Right lobe of liver (tissue), 6 donors: ENCODE measurements around the gene POLR2B. TPM values are rescaled to one million over a fixed set of nuclear protein-coding genes. Genes with fewer than 3 reads are reported as not detected.

ENCODE experiments used
- ATAC-seq, 4 donors: fragments of 200-7000 bp; cut with Tn5 transposase; one replicate each; pipeline ENCODE4 v1.9.1; 2020; ENCODE audit warnings: mild to moderate bottlenecking in 4 of 4, moderate library complexity in 4 of 4
- DNase-seq, 3 donors: peaks; one replicate each; pipeline ENCODE4 v3.0.0-alpha.2; 2020
- H3K27ac ChIP-seq, 3 donors: fragments of 200-600 bp; one replicate each; pipeline ENCODE4 v1.8.0; 2022
- H3K27me3 ChIP-seq, 2 donors: fragments of 200-600 bp; one replicate each; pipeline ENCODE4 v1.8.0; 2022
- H3K36me3 ChIP-seq, 4 donors: fragments of 200-600 bp; sonication (generic) in 1 of 4; one replicate each; pipeline versions ENCODE4 v1.5.1 to v1.8.0; 2017 to 2022; ENCODE audit warnings: control low read depth in 1 of 4
- H3K4me1 ChIP-seq, 4 donors: fragments of 200-600 bp; sonication (generic) in 1 of 4; one replicate each; pipeline versions ENCODE4 v1.5.1 to v1.8.0; 2017 to 2022; ENCODE audit warnings: control low read depth in 1 of 4
- H3K4me3 ChIP-seq, 3 donors: fragments of 200-600 bp; one replicate each; pipeline ENCODE4 v1.8.0; 2022
- H3K9me3 ChIP-seq, 4 donors: fragments of 200-600 bp; sonication (generic) in 1 of 4; one replicate each; pipeline versions ENCODE4 v1.5.1 to v1.8.0; 2017 to 2022; ENCODE audit warnings: control low read depth in 1 of 4
- POLR2A ChIP-seq: fragments of 450-650 bp; IDR thresholded peaks from one replicate; pipeline ENCODE4 v1.6.1; 2017; ENCODE audit warnings: antibody characterized with exemption, mild to moderate bottlenecking
- WGBS: methylation state at CpG from one replicate; pipeline ENCODE4 v1.1.6; 2018; ENCODE audit warnings: low coverage, low lambda C conversion rate; ENCODE audit not compliant: insufficient coverage; ENCODE audit errors: missing lambda C conversion rate; 5-methylcytosine and 5-hydroxymethylcytosine counted together
- intact Hi-C, 2 donors: fragments of 100-400 bp; cut with DNase I; formaldehyde crosslinking; loops; one replicate each; pipeline versions ENCODE4 v1.11.2 to v1.14.1; 2022
- total RNA-seq, 6 experiments: library from RNA; depleted of rRNA in 2 of 6; stranded (reverse); fragments of >200 nt in 2 of 6; fragmentation: NEBNext Ultra II Directional in 3 of 6; extraction: Animal tissue kit (Norgen Biotek cat#: 25700) in 3 of 6; gene quantifications; one replicate each; pipeline versions ENCODE4 v1.1.0 to v1.2.4, GENCODE V29; 2016 to 2023
- TF ChIP-seq, protein P1 (sequence below), 4 donors: fragments of 200-600 bp in 3 of 4; fragments of 450-650 bp in 1 of 4; IDR thresholded peaks; one replicate each; pipeline versions ENCODE4 v1.5.1 to v1.8.0; 2016 to 2022; ENCODE audit warnings: antibody characterized with exemption in 4 of 4, mild to moderate bottlenecking in 2 of 4
- donor health status: DM: no; HTN: yes; CAD: no.
- donor health status: DM: no; HTN: no; CAD: no.
- donor health status: DM: no; HTN: no; CAD: no.
- donor health status: DM: no; HTN: yes; CAD: no.
- donor health status: DM: no; HTN: yes; CAD: no.

POLR2B gene
- total RNA-seq, 6 experiments from 2014 or later, result 24.6 to 37.1 (median 27.3) TPM

DNA sequence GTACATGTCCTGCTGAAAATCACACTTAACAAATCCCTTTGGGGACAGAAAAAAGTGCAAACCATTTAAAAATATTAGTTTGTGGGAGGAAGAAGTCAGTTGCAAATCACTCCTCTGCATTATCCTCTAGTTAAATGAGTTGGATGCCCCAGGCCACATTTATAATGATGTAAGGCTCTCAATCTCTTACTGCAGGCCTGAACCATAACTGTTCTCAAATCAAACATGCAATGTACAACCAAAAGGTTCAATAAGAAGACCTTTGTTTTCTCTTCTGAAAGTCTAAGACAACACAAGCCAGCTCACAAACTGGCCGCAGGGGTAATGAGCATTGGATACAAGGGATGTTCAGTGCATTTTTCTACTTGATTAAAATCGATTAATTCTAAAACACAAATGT, 91.8 kb downstream of the POLR2B start:
- TF ChIP-seq, protein P1, sequence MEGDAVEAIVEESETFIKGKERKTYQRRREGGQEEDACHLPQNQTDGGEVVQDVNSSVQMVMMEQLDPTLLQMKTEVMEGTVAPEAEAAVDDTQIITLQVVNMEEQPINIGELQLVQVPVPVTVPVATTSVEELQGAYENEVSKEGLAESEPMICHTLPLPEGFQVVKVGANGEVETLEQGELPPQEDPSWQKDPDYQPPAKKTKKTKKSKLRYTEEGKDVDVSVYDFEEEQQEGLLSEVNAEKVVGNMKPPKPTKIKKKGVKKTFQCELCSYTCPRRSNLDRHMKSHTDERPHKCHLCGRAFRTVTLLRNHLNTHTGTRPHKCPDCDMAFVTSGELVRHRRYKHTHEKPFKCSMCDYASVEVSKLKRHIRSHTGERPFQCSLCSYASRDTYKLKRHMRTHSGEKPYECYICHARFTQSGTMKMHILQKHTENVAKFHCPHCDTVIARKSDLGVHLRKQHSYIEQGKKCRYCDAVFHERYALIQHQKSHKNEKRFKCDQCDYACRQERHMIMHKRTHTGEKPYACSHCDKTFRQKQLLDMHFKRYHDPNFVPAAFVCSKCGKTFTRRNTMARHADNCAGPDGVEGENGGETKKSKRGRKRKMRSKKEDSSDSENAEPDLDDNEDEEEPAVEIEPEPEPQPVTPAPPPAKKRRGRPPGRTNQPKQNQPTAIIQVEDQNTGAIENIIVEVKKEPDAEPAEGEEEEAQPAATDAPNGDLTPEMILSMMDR (IDR thresholded peaks at IDR 0.05), result no peak
- no peak for TF ChIP-seq POLR2A
- no peak for DNase-seq
- H3K9me3 ChIP-seq, result no peaks in the 10 kb centered on the region
- no peaks in the 10 kb centered on the region for H3K4me1 ChIP-seq
- no peaks in the 10 kb centered on the region for H3K36me3 ChIP-seq
- H3K27ac ChIP-seq, result no peak overlapping the region
- H3K4me3 ChIP-seq, result no peak overlapping the region
- intact Hi-C loops, result no loop called here
- WGBS, result 66% methylated on average over 2 of the region's 2 CpGs
- no peaks in the 10 kb centered on the region for H3K27me3 ChIP-seq
- ATAC-seq, result no peak

DNA sequence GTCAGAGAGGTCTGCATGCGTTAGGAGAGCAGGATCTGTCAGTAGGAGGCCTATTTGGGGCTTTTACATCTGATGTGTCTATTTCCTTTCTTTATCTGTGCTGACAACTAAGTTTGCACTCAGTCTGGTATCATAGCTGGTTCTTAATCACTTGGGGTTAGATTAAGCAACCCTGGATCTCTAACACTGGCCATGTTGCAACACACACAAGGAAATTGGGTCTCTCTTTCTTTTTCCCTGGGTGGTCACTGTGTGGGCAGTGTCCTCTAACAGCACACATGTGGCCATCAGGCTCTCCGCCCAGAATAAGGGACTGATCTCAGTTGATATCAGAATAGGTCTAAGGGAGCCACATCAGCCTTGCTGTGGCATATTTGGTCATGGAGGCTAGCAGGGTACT, 92.6 kb downstream of the POLR2B start:
- H3K4me3 ChIP-seq, result no peak overlapping the region
- DNase-seq (no peak), ATAC-seq (peak in 1 of 4 donors; percentile 26)
- H3K9me3 ChIP-seq, result no peaks in the 10 kb centered on the region
- H3K36me3 ChIP-seq, result no peaks in the 10 kb centered on the region
- H3K27me3 ChIP-seq, result no peaks in the 10 kb centered on the region
- 83% methylated on average over 1 of the region's 2 CpGs for WGBS
- TF ChIP-seq, protein P1 (IDR thresholded peaks at IDR 0.05), result no peak
- no peak for TF ChIP-seq POLR2A
- no peaks in the 10 kb centered on the region for H3K4me1 ChIP-seq
- no peak overlapping the region for H3K27ac ChIP-seq
- intact Hi-C loops, result no loop called here

DNA sequence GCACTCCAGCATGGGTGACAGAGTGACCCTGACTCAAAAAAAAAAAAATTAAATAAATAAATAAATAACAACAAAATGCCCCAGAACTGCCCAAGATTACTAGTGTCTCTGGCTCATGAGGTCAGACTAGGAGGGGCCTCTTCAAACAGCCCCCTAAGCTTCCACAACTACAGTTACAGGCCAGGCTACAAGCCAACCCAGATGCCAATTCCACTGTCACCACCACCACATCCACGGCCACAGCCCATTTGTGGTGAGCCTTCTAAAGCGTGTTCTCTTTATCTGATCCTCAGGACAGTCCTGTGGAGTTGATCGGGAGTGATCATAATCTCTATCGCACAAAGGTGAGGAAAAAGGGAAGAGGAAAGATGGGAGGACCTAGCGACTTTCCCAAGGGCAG, 94.9 kb downstream of the POLR2B start:
- intact Hi-C loops, result no loop called here
- no peak overlapping the region for H3K27ac ChIP-seq
- no peak for ATAC-seq
- H3K9me3 ChIP-seq, result no peaks in the 10 kb centered on the region
- H3K4me1 ChIP-seq, result no peaks in the 10 kb centered on the region
- no peak for DNase-seq
- no peaks in the 10 kb centered on the region for H3K27me3 ChIP-seq
- TF ChIP-seq, protein P1 (IDR thresholded peaks at IDR 0.05), result no peak
- TF ChIP-seq POLR2A, result no peak
- no peak overlapping the region for H3K4me3 ChIP-seq
- WGBS, result 69% methylated on average over 4 of the region's 5 CpGs
- H3K36me3 ChIP-seq, result no peaks in the 10 kb centered on the region

DNA sequence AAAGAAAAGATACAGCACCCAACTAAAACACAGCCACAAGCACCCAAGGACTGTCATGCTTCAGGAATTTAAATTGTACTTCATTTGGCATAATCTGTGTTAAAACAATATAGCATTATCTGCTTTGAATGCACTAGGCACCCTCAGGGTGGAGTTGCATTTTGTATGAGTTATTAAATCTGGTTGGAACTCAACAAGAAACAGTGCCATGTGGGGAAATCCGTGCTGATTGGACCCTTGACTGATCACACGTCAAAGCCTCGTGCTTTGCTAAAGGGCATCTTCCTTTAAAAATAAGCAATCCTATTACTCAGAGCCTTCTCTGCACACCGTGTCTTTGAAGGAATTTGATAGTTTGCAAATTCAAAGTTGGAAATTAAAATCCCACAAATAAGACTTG, 96.0 kb downstream of the POLR2B start:
- Histone ChIP-seq H3K4me1 (no peaks in the 10 kb centered on the region), H3K36me3 (no peaks in the 10 kb centered on the region), H3K4me3 (no peak overlapping the region), H3K27me3 (no peaks in the 10 kb centered on the region), H3K9me3 (no peaks in the 10 kb centered on the region), H3K27ac (peak overlapping the region in 1 of 3 donors; percentile 33)
- ATAC-seq (no peak), DNase-seq (no peak)
- TF ChIP-seq, protein P1 (IDR thresholded peaks at IDR 0.05), result no peak
- TF ChIP-seq POLR2A, result no peak
- 14% methylated on average over 4 of the region's 4 CpGs for WGBS
- intact Hi-C loops, result no loop called here

DNA sequence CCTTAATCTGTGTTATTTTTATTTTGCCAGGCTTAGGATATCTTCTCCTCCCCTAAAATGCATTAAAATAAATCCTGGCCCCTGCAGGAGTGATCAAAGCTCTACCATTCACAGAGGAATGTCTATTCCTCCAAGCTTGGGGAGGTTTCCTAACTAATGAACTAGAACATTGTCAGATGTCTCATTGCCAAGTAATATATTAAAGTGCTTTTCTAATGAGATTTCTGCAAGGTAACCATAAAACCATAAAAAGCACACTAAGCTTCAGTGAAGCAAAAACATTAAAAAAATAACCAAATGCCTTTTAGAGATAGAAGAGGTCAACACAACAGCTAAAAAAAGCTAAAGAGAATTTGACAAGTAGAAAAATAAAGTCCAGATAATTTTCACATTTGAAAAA, 96.7 kb downstream of the POLR2B start:
- TF ChIP-seq, protein P1 (IDR thresholded peaks at IDR 0.05), result no peak
- no peak for TF ChIP-seq POLR2A
- intact Hi-C loops, result no loop called here
- no peak for ATAC-seq
- Histone ChIP-seq H3K27me3 (no peaks in the 10 kb centered on the region), H3K36me3 (no peaks in the 10 kb centered on the region), H3K9me3 (no peaks in the 10 kb centered on the region), H3K27ac (peak overlapping the region in 1 of 3 donors; percentile 33), H3K4me1 (no peaks in the 10 kb centered on the region), H3K4me3 (no peak overlapping the region)
- DNase-seq, result no peak
